OCI-LY7 (cell line): ENCODE measurements around the gene DPY19L3. TPM values are rescaled to one million over a fixed set of nuclear protein-coding genes. Genes with fewer than 3 reads are reported as not detected.

Experiments used
- BruUV-seq: library from RNA; stranded (reverse); fragments of 400-500 nt; replicated peaks from 2 replicates; lab custom pipeline; 2021; lab: Mats Ljungman, UMichigan
- CTCF ChIA-PET: fragments of 300-600 bp; sonication (Branson Sonifier 250); formaldehyde crosslinking; loops from one replicate; lab custom pipeline; 2022; ENCODE audit warnings: antibody characterized with exemption; ENCODE audit not compliant: unreplicated experiment; lab: Charles Lee
- POLR2A ChIA-PET: fragments of 300-600 bp; sonication (Branson Sonifier 250); formaldehyde crosslinking; loops from one replicate; lab custom pipeline; 2022; ENCODE audit warnings: antibody characterized with exemption; lab: Charles Lee
- DNase-seq: peaks from one replicate; pipeline ENCODE4 v3.0.0-alpha.2; 2015; ENCODE audit warnings: low spot score
- H2AFZ ChIP-seq: fragments of 200-600 bp; sonication (generic), shearing (Covaris generic); 2 replicates; pipeline ENCODE4 v1.6.1; 2014; ENCODE audit warnings: mild to moderate bottlenecking, antibody characterized with exemption, low read length, moderate library complexity
- H3K27ac ChIP-seq: fragments of 200-600 bp; sonication (generic); 2 replicates; pipeline ENCODE4 v1.5.1; 2014; ENCODE audit warnings: mixed run types, low read depth, mild to moderate bottlenecking, moderate library complexity, low read length, inconsistent platforms; ENCODE audit not compliant: poor library complexity, severe bottlenecking
- H3K36me3 ChIP-seq: fragments of 200-600 bp; sonication (generic); 2 replicates; pipeline ENCODE4 v1.6.1; 2014; ENCODE audit warnings: mild to moderate bottlenecking, antibody characterized with exemption, low read length, moderate library complexity, mixed read lengths; ENCODE audit not compliant: insufficient read depth
- H3K4me1 ChIP-seq: fragments of 200-600 bp; sonication (generic); 2 replicates; pipeline ENCODE4 v1.5.1; 2014; ENCODE audit warnings: mild to moderate bottlenecking, low read length; ENCODE audit not compliant: insufficient read depth, poor library complexity, severe bottlenecking
- H3K4me2 ChIP-seq: fragments of 200-600 bp; sonication (generic); 2 replicates; pipeline ENCODE4 v1.6.1; 2014; ENCODE audit warnings: mild to moderate bottlenecking, low read length
- H3K4me3 ChIP-seq: fragments of 200-600 bp; sonication (generic); 2 replicates; pipeline ENCODE4 v1.5.1; 2014; ENCODE audit warnings: mild to moderate bottlenecking, low read depth, low read length; ENCODE audit not compliant: poor library complexity, severe bottlenecking
- H3K79me2 ChIP-seq: fragments of 200-600 bp; sonication (generic); 2 replicates; pipeline ENCODE4 v1.6.1; 2016; ENCODE audit warnings: low read depth, mild to moderate bottlenecking, low read length, moderate library complexity, mixed read lengths; ENCODE audit not compliant: insufficient read depth
- H3K9me2 ChIP-seq: fragments of 200-600 bp; sonication (generic); 2 replicates; pipeline ENCODE4 v1.6.1; 2016; ENCODE audit warnings: mild to moderate bottlenecking, low read length, mixed read lengths; ENCODE audit not compliant: insufficient read depth
- H3K9me3 ChIP-seq: fragments of 200-600 bp; sonication (generic); 2 replicates; pipeline ENCODE4 v1.6.1; 2014; ENCODE audit warnings: mild to moderate bottlenecking, mixed run types, low read length, mixed read lengths
- H4K20me1 ChIP-seq: fragments of 200-600 bp; sonication (generic); 2 replicates; pipeline ENCODE4 v1.6.1; 2014; ENCODE audit warnings: mild to moderate bottlenecking, antibody characterized with exemption, low read length, moderate library complexity, mixed read lengths; ENCODE audit not compliant: insufficient read depth
- EZH2phosphoT487 ChIP-seq: fragments of 200-600 bp; sonication (generic); IDR thresholded peaks from 2 replicates; pipeline ENCODE4 v1.6.1; 2018; ENCODE audit warnings: low read depth, borderline replicate concordance, mild to moderate bottlenecking, mixed run types, antibody characterized with exemption, low read length, moderate library complexity, mixed read lengths
- intact Hi-C: fragments of 100-400 bp; cut with micrococcal nuclease; formaldehyde crosslinking; loops from one replicate; pipeline ENCODE4 v1.10.0; 2022; ENCODE audit not compliant: unreplicated experiment
- total RNA-seq, 2 experiments: library from RNA; depleted of rRNA in 1 of 2; stranded (reverse); fragments of >200 nt in 1 of 2; shearing (Covaris generic) in 1 of 2; gene quantifications; 2 replicates each; pipeline ENCODE4 v1.2.3, GENCODE V29; 2014 to 2022
- TF ChIP-seq, protein P1 (sequence below): fragments of 200-600 bp; sonication (generic); conservative IDR thresholded peaks from 2 replicates; pipeline ENCODE4 v1.5.1; 2014; ENCODE audit warnings: mild to moderate bottlenecking, antibody characterized with exemption, low read length, moderate library complexity, mixed read lengths

Gene DPY19L3
- total RNA-seq, 2 experiments from 2014 or later, result 31.3 to 39.0 TPM

DNA sequence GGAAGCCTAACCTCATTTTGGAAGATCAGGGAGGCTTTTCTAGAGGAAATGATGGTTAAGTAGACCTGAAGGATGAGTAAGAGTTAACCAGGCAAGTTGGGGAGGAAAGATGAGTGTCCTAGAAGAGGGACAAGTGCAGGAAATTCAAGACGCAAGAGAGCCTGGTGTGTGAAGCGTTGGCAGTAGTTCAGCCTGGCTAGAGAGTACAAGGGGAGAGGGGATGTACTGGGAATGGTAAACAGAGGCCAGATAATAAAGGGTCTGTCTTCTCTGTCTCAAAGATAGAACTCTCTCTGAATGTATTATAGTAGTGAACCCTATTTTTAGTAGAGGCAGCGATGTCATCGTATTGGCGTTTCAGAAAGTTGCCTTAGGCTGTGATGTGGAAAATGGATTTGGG is 9.7 kb downstream of the DPY19L3 start:
- ChIA-PET CTCF (no interaction called here), POLR2A (no interaction called here)
- TF ChIP-seq, protein P1, sequence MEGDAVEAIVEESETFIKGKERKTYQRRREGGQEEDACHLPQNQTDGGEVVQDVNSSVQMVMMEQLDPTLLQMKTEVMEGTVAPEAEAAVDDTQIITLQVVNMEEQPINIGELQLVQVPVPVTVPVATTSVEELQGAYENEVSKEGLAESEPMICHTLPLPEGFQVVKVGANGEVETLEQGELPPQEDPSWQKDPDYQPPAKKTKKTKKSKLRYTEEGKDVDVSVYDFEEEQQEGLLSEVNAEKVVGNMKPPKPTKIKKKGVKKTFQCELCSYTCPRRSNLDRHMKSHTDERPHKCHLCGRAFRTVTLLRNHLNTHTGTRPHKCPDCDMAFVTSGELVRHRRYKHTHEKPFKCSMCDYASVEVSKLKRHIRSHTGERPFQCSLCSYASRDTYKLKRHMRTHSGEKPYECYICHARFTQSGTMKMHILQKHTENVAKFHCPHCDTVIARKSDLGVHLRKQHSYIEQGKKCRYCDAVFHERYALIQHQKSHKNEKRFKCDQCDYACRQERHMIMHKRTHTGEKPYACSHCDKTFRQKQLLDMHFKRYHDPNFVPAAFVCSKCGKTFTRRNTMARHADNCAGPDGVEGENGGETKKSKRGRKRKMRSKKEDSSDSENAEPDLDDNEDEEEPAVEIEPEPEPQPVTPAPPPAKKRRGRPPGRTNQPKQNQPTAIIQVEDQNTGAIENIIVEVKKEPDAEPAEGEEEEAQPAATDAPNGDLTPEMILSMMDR, result no peak
- no peak for TF ChIP-seq EZH2phosphoT487
- peaks cover 71% of the 10 kb centered on the region for H3K36me3 ChIP-seq
- no TSS peak for BruUV-seq
- no peak overlapping the region for H2AFZ ChIP-seq
- H3K4me3 ChIP-seq, result no peak overlapping the region
- H3K4me2 ChIP-seq, result no peak overlapping the region
- DNase-seq, result no peak
- no peaks in the 10 kb centered on the region for H3K9me2 ChIP-seq
- H3K9me3 ChIP-seq, result no peaks in the 10 kb centered on the region
- no peaks in the 10 kb centered on the region for H3K79me2 ChIP-seq
- no peak overlapping the region for H3K27ac ChIP-seq
- intact Hi-C loops, result no loop called here
- no peaks in the 10 kb centered on the region for H4K20me1 ChIP-seq
- H3K4me1 ChIP-seq, result no peaks in the 10 kb centered on the region

DNA sequence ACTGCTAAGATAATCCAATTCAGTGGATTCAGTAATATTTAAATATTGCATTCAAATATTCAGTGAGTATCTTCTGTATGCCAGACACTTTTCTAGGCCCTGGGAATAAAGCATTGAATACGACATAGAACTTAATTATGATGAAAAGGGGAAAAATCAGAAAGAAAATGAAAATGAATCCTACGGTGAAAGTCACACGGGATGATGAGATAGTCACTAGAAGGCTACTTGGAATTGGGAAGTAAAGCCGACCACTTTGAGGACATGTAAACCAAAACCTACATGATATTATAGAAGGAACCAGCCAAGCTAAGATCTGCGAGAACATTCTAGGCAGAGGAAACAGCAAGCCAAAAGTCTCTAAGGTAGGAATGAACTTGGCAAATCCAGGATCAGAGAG is 10.1 kb downstream of the DPY19L3 start:
- no peak overlapping the region for H3K4me2 ChIP-seq
- H3K4me3 ChIP-seq, result no peak overlapping the region
- H3K9me3 ChIP-seq, result no peaks in the 10 kb centered on the region
- no TSS peak for BruUV-seq
- no peaks in the 10 kb centered on the region for H3K9me2 ChIP-seq
- intact Hi-C loops, result no loop called here
- H3K27ac ChIP-seq, result no peak overlapping the region
- POLR2A ChIA-PET, result no interaction called here
- H4K20me1 ChIP-seq, result no peaks in the 10 kb centered on the region
- no peaks in the 10 kb centered on the region for H3K79me2 ChIP-seq
- CTCF ChIA-PET, result no interaction called here
- no peak overlapping the region for H2AFZ ChIP-seq
- H3K36me3 ChIP-seq, result peaks cover 71% of the 10 kb centered on the region
- no peak for DNase-seq
- TF ChIP-seq, protein P1, result no peak
- no peak for TF ChIP-seq EZH2phosphoT487
- no peaks in the 10 kb centered on the region for H3K4me1 ChIP-seq

DNA sequence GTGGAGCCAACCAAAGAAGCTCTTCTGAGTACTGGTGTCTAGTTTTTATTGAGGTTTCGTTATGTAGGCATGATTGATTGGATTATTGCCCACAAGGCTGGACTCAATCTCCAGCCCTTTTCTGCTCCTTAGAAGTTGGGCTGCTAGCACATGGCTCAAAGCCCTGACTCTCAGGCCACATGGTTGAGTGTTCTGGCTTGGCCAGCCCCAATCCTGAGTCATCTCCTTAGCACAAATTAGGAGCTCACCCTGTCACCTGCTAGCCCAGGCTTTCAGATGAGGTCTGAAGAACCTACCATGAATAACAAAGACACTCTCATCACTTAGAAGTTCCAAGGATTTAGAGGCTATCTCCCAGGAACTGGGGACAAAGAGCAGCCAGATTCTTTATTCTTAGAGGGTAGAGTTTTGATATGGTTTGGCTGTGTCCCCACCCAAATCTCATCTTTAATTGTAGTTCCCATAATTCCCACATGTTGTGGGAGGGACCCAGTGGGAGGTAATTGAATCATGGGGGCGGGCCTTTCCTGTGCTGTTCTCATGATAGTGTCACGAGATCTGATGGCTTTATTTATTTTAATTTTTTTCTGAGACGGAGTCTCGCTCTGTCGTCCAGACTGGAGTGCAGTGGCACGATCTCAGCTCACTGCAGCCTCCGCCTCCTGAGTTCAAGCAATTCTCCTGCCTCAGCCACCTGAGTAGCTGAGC is 11.3 kb downstream of the DPY19L3 start:
- Histone ChIP-seq H3K4me3 (no peak overlapping the region), H3K9me2 (no peaks in the 10 kb centered on the region), H2AFZ (no peak overlapping the region), H3K36me3 (peaks cover 69% of the 10 kb centered on the region), H3K27ac (no peak overlapping the region), H3K9me3 (no peaks in the 10 kb centered on the region), H4K20me1 (no peaks in the 10 kb centered on the region), H3K79me2 (no peaks in the 10 kb centered on the region), H3K4me1 (peaks cover 6% of the 10 kb centered on the region), H3K4me2 (no peak overlapping the region)
- no TSS peak for BruUV-seq
- TF ChIP-seq, protein P1, result no peak
- ChIA-PET CTCF (no interaction called here), POLR2A (interaction anchor here (0.6 to 0.7 kb wide), 2 partner anchors 70 to 1995 kb away, joined by 3 read pairs; no protein-coding TSS in a partner anchor)
- no peak for DNase-seq
- intact Hi-C loops, result no loop called here
